CD14-positive monocyte (primary cell): ENCODE data around the gene SYP. TPM values are rescaled to one million over a fixed set of nuclear protein-coding genes. Genes with fewer than 3 reads are reported as not detected.

ENCODE experiments used
- DNase-seq, 3 donors: peaks; one replicate each; pipeline ENCODE4 v3.0.0-alpha.2; 2011 to 2022
- H2AFZ ChIP-seq: 2 replicates; pipeline ENCODE4 v1.6.0; 2012; ENCODE audit warnings: mild to moderate bottlenecking, low read depth, low read length, inconsistent platforms; ENCODE audit not compliant: insufficient read depth, poor library complexity, severe bottlenecking
- H3K27ac ChIP-seq, 2 donors: 1 replicate in 1 of 2; 2 replicates in 1 of 2; pipeline ENCODE4 v1.5.1; 2012 to 2013; ENCODE audit warnings: low read length in 2 of 2, control low read depth in 1 of 2, inconsistent platforms in 1 of 2, low read depth in 1 of 2, mild to moderate bottlenecking in 1 of 2
- H3K27me3 ChIP-seq, 2 donors: one replicate each; pipeline versions ENCODE4 v1.6.0 to v1.6.1; 2011 to 2013; ENCODE audit warnings: low read length in 2 of 2; ENCODE audit not compliant: control insufficient read depth in 2 of 2, insufficient read depth in 2 of 2
- H3K36me3 ChIP-seq, 2 donors: replicated peaks in 1 of 2; 1 replicate in 1 of 2; 2 replicates in 1 of 2; pipeline versions ENCODE4 v1.5.1 to v1.6.1; 2012 to 2013; ENCODE audit warnings: low read length in 2 of 2, control low read depth in 1 of 2, inconsistent platforms in 1 of 2, mild to moderate bottlenecking in 1 of 2; ENCODE audit not compliant: insufficient read depth in 2 of 2, control insufficient read depth in 1 of 2
- H3K4me1 ChIP-seq, 2 donors: 1 replicate in 1 of 2; 2 replicates in 1 of 2; pipeline versions ENCODE4 v1.5.1 to v1.6.1; 2012 to 2013; ENCODE audit warnings: low read length in 2 of 2, control low read depth in 1 of 2, inconsistent platforms in 1 of 2, mild to moderate bottlenecking in 1 of 2, moderate library complexity in 1 of 2; ENCODE audit not compliant: insufficient read depth in 2 of 2, control insufficient read depth in 1 of 2
- H3K4me2 ChIP-seq: replicated peaks from 2 replicates; pipeline ENCODE3; 2012; ENCODE audit warnings: low read length, moderate library complexity, mild to moderate bottlenecking; ENCODE audit not compliant: poor library complexity, severe bottlenecking; ENCODE audit errors: extremely low read depth
- H3K4me3 ChIP-seq, 3 experiments: fragments of 200-600 bp in 1 of 3; sonication (generic) in 1 of 3; replicated peaks in 1 of 3; 1 replicate in 2 of 3; 2 replicates in 1 of 3; pipeline ENCODE4 v1.5.1; 2011 to 2013; ENCODE audit warnings: low read length in 3 of 3, mild to moderate bottlenecking in 3 of 3, control low read depth in 2 of 3, low read depth in 2 of 3, inconsistent platforms in 1 of 3, moderate library complexity in 1 of 3
- H3K79me2 ChIP-seq: 2 replicates; pipeline ENCODE4 v1.6.0; 2012; ENCODE audit warnings: mild to moderate bottlenecking, control low read depth, inconsistent platforms, low read length, moderate library complexity; ENCODE audit not compliant: insufficient read depth
- H3K9ac ChIP-seq: 2 replicates; pipeline ENCODE4 v1.6.0; 2017; ENCODE audit warnings: low read length, mild to moderate bottlenecking; ENCODE audit not compliant: insufficient read depth, poor library complexity, severe bottlenecking
- H3K9me3 ChIP-seq, 2 donors: replicated peaks in 1 of 2; 1 replicate in 1 of 2; 2 replicates in 1 of 2; pipeline versions ENCODE4 v1.5.1 to v1.6.1; 2012 to 2013; ENCODE audit warnings: low read length in 2 of 2, control low read depth in 1 of 2; ENCODE audit not compliant: control insufficient read depth in 1 of 2, insufficient read depth in 1 of 2
- H4K20me1 ChIP-seq: 2 replicates; pipeline ENCODE4 v1.6.0; 2012; ENCODE audit warnings: mild to moderate bottlenecking, low read length, control low read depth, moderate library complexity; ENCODE audit not compliant: insufficient read depth
- H3K27ac Mint-ChIP-seq, 7 donors: one replicate each; pipeline ENCODE4 v1.8.0; 2020; ENCODE audit warnings: mild to moderate bottlenecking in 7 of 7, mixed read lengths in 7 of 7, moderate library complexity in 6 of 7, inconsistent platforms in 2 of 7
- H3K27me3 Mint-ChIP-seq, 3 donors: one replicate each; pipeline ENCODE4 v1.8.0; 2021 to 2022; ENCODE audit warnings: low read depth in 3 of 3, mild to moderate bottlenecking in 3 of 3, mixed read lengths in 3 of 3, moderate library complexity in 3 of 3, inconsistent platforms in 1 of 3
- H3K36me3 Mint-ChIP-seq, 2 donors: one replicate each; pipeline ENCODE4 v1.8.0; 2020; ENCODE audit warnings: mixed read lengths in 2 of 2, inconsistent platforms in 1 of 2, mild to moderate bottlenecking in 1 of 2
- H3K4me1 Mint-ChIP-seq: one replicate; pipeline ENCODE4 v1.8.0; 2020; ENCODE audit warnings: mild to moderate bottlenecking, mixed read lengths
- H3K4me3 Mint-ChIP-seq, 2 donors: one replicate each; pipeline ENCODE4 v1.8.0; 2020; ENCODE audit warnings: mild to moderate bottlenecking in 2 of 2, mixed read lengths in 2 of 2, moderate library complexity in 1 of 2
- H3K9me3 Mint-ChIP-seq, 7 donors: one replicate each; pipeline ENCODE4 v1.8.0; 2020 to 2022; ENCODE audit warnings: mixed read lengths in 7 of 7, mild to moderate bottlenecking in 6 of 7, moderate library complexity in 6 of 7, inconsistent platforms in 2 of 7
- WGBS: methylation state at CpG from one replicate; pipeline ENCODE4 v1.1.5; 2013; ENCODE audit warnings: missing lambda C conversion rate; ENCODE audit not compliant: insufficient coverage; 5-methylcytosine and 5-hydroxymethylcytosine counted together
- intact Hi-C, 2 donors: fragments of 100-400 bp; cut with micrococcal nuclease; formaldehyde crosslinking; loops; one replicate each; pipeline versions ENCODE4 v1.15.0 to v1.15.1; 2023
- polyA plus RNA-seq, 3 donors: library from polyadenylated mRNA; depleted of rRNA in 1 of 3; unstranded in 2 of 3; stranded (reverse) in 1 of 3; fragments of 300-500 nt in 2 of 3; fragments of >200 nt in 1 of 3; fragmentation: Illumina TruSeq in 2 of 3; gene quantifications; 1 replicate in 2 of 3; 2 replicates in 1 of 3; pipeline ENCODE4 v1.2.3, GENCODE V29; 2012 to 2021
- TF ChIP-seq, protein P1 (sequence below): fragments of 200-600 bp; IDR thresholded peaks from one replicate; pipeline ENCODE4 v1.8.0; 2022; ENCODE audit warnings: antibody characterized with exemption, mild to moderate bottlenecking

The SYP gene
- polyA plus RNA-seq, 3 donors, result 0.27 to 0.69 (median 0.68) TPM

DNA sequence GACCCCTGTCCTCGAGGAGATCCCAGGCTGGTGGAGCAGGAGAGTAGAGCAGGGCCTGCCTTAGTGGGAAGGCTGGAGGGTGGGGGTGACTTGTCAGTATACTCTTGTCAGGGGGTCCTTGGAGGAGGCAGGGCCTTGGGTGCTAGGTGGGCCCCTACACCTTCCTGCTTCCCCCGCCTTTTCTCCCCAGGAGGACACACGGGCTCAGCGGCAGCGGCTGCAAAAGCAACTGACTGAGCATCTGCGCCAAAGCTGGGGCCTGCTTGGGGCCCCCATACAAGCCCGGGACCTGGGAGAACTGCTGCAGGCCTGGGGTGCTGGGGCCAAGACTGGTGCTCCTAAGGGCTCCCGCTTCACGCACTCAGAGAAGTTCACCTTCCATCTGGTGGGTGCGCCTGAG, 46.5 kb upstream of the SYP start:
- H3K27me3 Mint-ChIP-seq, result peaks cover 0 to 6% (median 2%) of the 10 kb centered on the region in 3 donors
- H3K36me3 ChIP-seq, result peaks cover 66 to 93% of the 10 kb centered on the region in 2 donors
- H3K36me3 Mint-ChIP-seq, result peaks cover 59 to 89% of the 10 kb centered on the region in 2 donors
- no peaks in the 10 kb centered on the region for H3K79me2 ChIP-seq
- H3K4me1 Mint-ChIP-seq, result no peaks in the 10 kb centered on the region
- no peak overlapping the region for H3K27ac ChIP-seq
- no peaks in the 10 kb centered on the region for H3K27me3 ChIP-seq
- intact Hi-C loops, result no loop called here
- peaks cover 0 to 1% (median 0%) of the 10 kb centered on the region in 7 donors for H3K9me3 Mint-ChIP-seq
- TF ChIP-seq, protein P1, sequence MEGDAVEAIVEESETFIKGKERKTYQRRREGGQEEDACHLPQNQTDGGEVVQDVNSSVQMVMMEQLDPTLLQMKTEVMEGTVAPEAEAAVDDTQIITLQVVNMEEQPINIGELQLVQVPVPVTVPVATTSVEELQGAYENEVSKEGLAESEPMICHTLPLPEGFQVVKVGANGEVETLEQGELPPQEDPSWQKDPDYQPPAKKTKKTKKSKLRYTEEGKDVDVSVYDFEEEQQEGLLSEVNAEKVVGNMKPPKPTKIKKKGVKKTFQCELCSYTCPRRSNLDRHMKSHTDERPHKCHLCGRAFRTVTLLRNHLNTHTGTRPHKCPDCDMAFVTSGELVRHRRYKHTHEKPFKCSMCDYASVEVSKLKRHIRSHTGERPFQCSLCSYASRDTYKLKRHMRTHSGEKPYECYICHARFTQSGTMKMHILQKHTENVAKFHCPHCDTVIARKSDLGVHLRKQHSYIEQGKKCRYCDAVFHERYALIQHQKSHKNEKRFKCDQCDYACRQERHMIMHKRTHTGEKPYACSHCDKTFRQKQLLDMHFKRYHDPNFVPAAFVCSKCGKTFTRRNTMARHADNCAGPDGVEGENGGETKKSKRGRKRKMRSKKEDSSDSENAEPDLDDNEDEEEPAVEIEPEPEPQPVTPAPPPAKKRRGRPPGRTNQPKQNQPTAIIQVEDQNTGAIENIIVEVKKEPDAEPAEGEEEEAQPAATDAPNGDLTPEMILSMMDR, result no peak
- 97% methylated on average over 6 of the region's 10 CpGs for WGBS
- DNase-seq, result no peak
- no peak overlapping the region for H3K9ac ChIP-seq
- no peaks in the 10 kb centered on the region for H3K9me3 ChIP-seq
- H3K27ac Mint-ChIP-seq, result peak overlapping the region in 1 of 7 donors; percentile 32
- H3K4me1 ChIP-seq, result no peaks in the 10 kb centered on the region
- H3K4me3 ChIP-seq, result no peak overlapping the region
- H3K4me3 Mint-ChIP-seq, result no peak overlapping the region
- H4K20me1 ChIP-seq, result peaks cover 4% of the 10 kb centered on the region
- H2AFZ ChIP-seq, result no peak overlapping the region
- no peak overlapping the region for H3K4me2 ChIP-seq

DNA sequence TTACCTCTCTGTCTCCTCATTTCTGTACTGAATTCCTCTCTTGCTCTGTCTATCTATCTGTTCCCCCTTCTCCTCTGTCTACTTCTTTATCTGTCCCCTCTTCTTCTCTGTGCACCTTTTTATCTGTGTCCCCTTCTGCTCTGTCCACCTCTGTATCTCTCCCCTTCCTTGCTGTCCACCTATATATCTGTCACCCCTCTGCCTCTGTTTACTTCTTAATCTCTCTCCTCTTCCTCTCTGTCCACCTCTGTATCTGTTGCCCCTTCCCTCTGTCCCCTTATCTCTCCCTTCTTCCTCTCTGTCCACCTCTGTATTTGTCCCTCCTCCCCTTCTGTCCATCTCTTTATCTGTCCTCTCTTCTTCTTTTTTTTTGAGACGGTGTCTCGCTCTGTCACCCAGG, 44.2 kb upstream of the SYP start:
- no peak for DNase-seq
- intact Hi-C loops, result no loop called here
- H3K27ac Mint-ChIP-seq, result peak overlapping the region in 3 of 7 donors; percentile 1 to 63 (median 27)
- H3K36me3 ChIP-seq, result peaks cover 66 to 91% of the 10 kb centered on the region in 2 donors
- no peak overlapping the region for H3K27ac ChIP-seq
- no peaks in the 10 kb centered on the region for H3K9me3 ChIP-seq
- H3K27me3 Mint-ChIP-seq, result peaks cover 0 to 4% (median 0%) of the 10 kb centered on the region in 3 donors
- no peaks in the 10 kb centered on the region for H4K20me1 ChIP-seq
- H3K4me2 ChIP-seq, result no peak overlapping the region
- no peak overlapping the region for H3K9ac ChIP-seq
- no peak overlapping the region for H2AFZ ChIP-seq
- no peaks in the 10 kb centered on the region for H3K4me1 ChIP-seq
- H3K4me1 Mint-ChIP-seq, result peaks cover 4% of the 10 kb centered on the region
- H3K27me3 ChIP-seq, result no peaks in the 10 kb centered on the region
- no peak overlapping the region for H3K4me3 ChIP-seq
- H3K9me3 Mint-ChIP-seq, result peaks cover 0 to 1% (median 0%) of the 10 kb centered on the region in 7 donors
- no peak overlapping the region for H3K4me3 Mint-ChIP-seq
- H3K36me3 Mint-ChIP-seq, result peaks cover 54 to 91% of the 10 kb centered on the region in 2 donors
- peaks cover 15% of the 10 kb centered on the region for H3K79me2 ChIP-seq
- no CpG with 5 or more reads among the region's 2 CpGs for WGBS
- TF ChIP-seq, protein P1, result no peak
